AG10803 (cell line): ENCODE data around the gene LGR4.
"Not testable (repeated sequence)": the region's sequence is repeated elsewhere in the genome, so short reads cannot be mapped to it uniquely, and the experiment has no call there.

ENCODE experiments used
- DNase-seq: peaks from one replicate; pipeline ENCODE4 v3.0.0; 2010; ENCODE audit warnings: low read depth
- H3K4me3 ChIP-seq: 2 replicates; pipeline ENCODE4 v1.5.1; 2011; ENCODE audit warnings: mild to moderate bottlenecking, low read length, control low read depth
- CTCF ChIP-seq: conservative IDR thresholded peaks from 2 replicates; pipeline ENCODE4 v1.5.1; 2011; ENCODE audit warnings: mild to moderate bottlenecking, low read length, control low read depth, inconsistent platforms

LGR4 gene, protein sequence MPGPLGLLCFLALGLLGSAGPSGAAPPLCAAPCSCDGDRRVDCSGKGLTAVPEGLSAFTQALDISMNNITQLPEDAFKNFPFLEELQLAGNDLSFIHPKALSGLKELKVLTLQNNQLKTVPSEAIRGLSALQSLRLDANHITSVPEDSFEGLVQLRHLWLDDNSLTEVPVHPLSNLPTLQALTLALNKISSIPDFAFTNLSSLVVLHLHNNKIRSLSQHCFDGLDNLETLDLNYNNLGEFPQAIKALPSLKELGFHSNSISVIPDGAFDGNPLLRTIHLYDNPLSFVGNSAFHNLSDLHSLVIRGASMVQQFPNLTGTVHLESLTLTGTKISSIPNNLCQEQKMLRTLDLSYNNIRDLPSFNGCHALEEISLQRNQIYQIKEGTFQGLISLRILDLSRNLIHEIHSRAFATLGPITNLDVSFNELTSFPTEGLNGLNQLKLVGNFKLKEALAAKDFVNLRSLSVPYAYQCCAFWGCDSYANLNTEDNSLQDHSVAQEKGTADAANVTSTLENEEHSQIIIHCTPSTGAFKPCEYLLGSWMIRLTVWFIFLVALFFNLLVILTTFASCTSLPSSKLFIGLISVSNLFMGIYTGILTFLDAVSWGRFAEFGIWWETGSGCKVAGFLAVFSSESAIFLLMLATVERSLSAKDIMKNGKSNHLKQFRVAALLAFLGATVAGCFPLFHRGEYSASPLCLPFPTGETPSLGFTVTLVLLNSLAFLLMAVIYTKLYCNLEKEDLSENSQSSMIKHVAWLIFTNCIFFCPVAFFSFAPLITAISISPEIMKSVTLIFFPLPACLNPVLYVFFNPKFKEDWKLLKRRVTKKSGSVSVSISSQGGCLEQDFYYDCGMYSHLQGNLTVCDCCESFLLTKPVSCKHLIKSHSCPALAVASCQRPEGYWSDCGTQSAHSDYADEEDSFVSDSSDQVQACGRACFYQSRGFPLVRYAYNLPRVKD

DNA sequence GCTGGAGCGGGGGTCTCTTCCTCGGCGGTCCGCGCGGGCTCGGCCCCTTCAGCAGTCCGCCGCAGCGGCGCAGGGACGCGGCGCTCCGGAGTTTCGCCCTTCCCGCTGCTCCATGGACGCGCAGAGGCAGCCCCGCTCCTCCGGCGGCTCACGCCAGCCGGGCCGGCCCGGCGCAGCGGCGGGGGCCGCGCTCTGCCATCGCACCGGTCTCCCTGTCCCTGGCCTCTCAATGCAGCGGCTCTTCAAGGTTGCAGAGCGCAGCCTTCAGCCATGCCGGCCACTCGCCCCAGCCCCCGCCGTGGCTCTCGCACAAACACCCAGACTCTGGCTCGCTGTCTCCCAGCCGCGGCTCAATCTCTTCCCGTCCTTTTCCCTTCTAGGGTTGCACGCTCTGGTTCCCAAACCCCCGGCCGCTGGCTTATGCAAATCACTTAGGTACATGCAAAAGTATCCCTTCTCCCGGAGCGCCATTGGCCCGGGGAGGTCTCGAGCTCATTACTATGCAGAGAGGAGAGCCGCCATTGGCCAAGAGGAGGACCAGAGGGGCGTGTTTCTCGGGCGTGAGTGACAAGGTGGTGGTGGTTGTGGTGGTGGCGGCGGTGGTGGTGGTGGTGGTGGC, at the start of gene LGR4:
Gene LGR4, minus strand, starts transcription at position 393 of the 619 bp plus-strand sequence. CDS start 488 bp downstream, outside the sequence.
- peak within 1 kb of the TSS; percentile 76 for H3K4me3 ChIP-seq
- no peak for TF ChIP-seq CTCF
- peak; percentile 89 for DNase-seq

- no peak for TF ChIP-seq CTCF
- no peak overlapping the region for H3K4me3 ChIP-seq
- DNase-seq, result no peak
Observed at GRCh38 chr11:27520226-27520625, 47.6 kb upstream of the LGR4 start.

DNA sequence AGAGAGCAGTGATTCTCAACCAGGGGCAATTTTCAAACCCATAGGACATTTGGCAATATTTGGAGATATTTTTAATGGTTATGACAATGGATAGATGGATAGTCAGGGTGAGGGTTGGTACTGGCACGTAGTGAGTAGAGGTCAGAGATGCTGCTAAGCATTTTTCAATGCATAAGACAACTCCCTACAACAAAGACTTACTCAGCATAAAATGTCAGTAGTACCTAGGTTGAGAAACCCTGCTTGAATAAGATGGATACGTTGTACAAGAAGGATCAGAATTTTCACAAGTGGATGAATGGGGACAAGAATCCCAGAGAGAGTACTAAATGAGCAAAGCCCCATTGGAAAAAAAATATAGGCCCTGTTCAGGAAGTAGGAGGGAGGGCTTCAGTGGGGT, 45.9 kb upstream of the LGR4 start:
- no peak for DNase-seq
- no peak for TF ChIP-seq CTCF
- H3K4me3 ChIP-seq, result no peak overlapping the region

GRCh38 chr11:27517490-27517889, 44.9 kb upstream of the LGR4 start:
- not testable (repeated sequence) for H3K4me3 ChIP-seq, DNase-seq

- TF ChIP-seq CTCF, result no peak
- peak; percentile 89 for DNase-seq
- H3K4me3 ChIP-seq, result no peak overlapping the region
Observed at GRCh38 chr11:27514558-27514957, 42.0 kb upstream of the LGR4 start.

DNA sequence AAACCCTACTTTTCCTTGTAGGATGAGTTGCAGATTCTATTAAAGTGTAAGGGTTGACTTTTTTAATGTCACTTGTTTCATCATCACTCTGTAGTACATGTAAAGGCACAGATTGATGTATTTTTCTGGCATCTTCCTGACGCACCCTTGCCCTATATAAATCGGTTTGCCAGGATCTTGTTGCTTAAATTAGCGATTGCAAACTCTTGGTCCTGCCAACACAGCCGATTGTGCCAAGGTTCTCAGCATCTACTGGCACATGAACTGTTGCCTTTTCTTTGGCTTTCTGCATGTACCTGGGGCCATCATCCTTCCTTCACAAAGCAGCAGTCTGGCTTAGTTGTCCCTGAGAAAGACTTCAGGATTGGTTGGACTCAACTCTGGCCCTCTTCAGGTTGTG, 41.5 kb upstream of the LGR4 start:
- DNase-seq, result no peak
- H3K4me3 ChIP-seq, result no peak overlapping the region
- TF ChIP-seq CTCF, result no peak

GRCh38 chr11:27513389-27513788, 40.8 kb upstream of the LGR4 start:
- no peak overlapping the region for H3K4me3 ChIP-seq
- no peak for TF ChIP-seq CTCF
- no peak for DNase-seq
